HuH-7 (cell line): Measurements from ENCODE around the gene DHRS7.

Experiments used
- DNase-seq: peaks from one replicate; pipeline ENCODE4 v3.0.0; 2011; ENCODE audit warnings: low spot score

Gene DHRS7

DNA sequence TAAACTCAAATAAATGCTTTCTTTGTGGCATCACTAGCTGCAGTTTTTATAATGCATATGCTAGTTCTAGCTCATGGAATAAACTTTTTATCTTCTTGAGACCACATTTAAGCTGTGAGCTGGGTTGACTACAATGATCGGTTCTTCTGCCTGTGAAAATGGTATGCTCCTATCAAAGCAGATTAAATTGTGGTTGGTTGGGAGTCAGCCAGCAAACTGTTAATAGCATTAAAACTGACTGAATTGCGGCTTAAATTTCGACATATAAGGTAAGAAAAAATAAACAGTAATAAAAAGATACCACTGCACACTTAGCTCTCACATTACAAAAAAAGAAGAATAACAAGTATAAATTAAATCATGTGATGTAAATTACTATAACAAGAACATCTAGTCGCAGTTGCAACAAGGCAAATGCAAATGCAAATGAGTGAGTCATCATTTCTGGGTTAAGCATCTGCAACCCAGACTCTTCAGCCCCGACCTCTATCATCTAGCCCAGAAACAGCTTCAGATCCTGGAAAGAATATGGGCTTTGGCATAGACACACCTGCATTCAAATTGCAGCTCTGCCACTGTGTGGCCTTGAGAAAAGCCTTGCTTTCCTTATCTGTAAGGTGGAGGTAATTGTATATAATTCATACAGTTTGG lies 19.8 kb upstream of the DHRS7 start:
- DNase-seq, result no peak

DNA sequence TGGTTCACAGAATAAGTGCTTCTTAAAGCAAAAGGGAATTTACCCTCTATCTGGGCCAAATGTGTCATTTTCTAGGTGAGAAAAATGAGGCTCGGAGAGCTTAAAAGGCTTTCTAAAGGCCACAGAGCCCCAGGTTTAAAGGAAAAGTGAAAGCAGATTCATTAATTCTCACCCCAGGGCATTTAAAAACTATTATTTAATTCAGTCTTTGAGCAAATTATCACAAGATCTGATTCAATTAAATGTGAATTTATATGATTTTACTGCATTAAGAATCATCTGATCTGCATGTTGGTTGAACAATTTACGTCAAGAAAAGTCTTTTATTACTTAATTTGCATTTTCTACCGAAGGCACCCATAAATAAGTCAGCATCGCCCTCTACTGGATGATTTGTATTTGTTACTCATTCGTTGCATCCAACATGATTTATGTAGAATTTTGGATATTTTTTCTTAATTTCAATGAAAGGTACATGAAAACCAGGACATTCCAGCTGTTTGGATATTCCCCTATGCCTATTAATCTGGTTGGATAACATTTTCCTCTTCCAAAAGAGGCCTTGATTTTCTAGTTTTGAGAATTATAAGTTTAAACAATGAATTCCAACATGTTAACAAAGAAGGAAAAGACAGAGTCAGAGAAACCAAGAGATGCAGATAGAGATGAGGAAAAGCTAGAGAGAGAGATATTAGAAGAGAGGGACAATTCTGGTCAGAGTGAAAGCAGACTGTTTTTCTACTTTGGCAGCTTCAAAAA lies 19.1 kb upstream of the DHRS7 start:
- no peak for DNase-seq

DNA sequence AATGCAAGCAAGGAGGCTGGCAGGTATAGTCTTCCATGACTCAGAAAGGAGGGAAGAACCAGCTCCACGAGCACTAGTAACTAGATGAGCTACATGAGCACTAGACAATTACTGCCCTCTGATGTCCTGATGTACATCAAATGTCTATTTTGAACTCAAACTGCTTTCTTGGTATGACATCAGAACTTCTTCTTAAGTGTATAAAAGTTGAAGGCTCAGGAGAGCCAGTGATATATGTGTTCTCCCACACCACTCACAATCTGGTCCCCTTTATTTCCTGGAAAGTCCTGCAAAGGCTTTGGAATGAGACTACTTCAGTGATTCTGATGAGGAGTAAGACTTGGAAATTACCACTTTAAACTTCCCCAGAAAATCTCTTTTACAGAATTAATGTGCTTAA lies 18.5 kb upstream of the DHRS7 start:
- DNase-seq, result no peak

DNA sequence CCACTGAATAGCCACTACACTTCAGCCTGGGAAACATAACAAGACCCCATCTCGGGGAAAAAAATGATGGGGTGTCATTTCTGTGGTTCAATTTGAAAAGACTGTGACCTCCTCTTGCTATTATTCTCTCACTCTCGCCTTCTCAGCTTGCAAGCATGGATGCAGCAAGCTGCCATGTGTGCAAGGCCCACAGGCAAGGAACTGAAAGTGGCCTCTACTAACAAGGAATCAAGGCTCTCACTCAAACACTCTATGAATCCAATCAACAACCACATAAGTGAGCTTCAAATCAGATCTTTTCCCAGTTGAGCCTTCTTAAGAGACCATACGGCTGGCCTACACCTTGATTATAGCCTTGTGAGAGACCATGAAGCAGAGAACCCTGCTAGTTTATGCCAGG lies 17.9 kb upstream of the DHRS7 start:
- DNase-seq, result no peak

DNA sequence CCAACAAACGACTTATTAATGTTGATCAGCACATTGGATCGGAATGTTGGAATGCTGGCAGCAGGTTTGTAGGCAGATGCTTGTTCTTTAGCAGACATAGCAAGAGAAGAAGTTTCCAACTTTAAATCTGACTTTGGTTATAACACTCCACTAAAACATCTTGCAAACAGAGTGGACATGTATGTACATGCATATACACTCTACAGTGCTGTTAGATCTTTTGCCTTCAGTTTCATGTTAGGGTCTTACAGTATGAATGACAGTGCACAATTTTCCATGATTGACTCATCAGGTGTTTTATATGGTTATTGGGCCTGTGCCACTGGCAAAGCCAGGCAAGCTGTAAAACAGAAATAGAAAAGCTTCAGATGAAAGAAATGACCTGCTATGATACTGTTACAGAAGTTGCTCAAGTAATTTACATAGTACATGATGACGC lies 14.3 kb upstream of the DHRS7 start:
- no peak for DNase-seq

DNA sequence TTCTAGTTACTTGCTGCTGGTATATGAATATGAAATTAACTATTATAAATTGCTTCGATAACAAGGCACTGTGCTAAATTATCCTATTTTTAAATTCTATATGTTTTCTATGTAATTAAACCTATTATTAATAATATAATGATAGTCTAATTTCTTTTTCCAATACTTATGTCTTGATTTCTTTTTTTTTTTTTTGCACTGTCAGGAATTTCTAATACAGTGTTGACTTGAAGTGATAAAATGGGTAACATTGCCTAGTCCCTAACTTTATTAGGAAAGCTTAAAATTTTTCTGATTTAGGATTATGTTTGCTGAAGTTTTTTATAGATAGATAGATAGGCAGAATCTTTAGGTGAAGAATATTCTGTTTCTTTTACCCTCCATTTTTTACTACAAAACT lies 13.6 kb upstream of the DHRS7 start:
- no peak for DNase-seq

- no peak for DNase-seq
Observed at GRCh38 chr14:60178164-60178563, 13.0 kb upstream of the DHRS7 start.

GRCh38 chr14:60175255-60175902 lies 10.2 kb upstream of the DHRS7 start:
- DNase-seq, result no peak

DNA sequence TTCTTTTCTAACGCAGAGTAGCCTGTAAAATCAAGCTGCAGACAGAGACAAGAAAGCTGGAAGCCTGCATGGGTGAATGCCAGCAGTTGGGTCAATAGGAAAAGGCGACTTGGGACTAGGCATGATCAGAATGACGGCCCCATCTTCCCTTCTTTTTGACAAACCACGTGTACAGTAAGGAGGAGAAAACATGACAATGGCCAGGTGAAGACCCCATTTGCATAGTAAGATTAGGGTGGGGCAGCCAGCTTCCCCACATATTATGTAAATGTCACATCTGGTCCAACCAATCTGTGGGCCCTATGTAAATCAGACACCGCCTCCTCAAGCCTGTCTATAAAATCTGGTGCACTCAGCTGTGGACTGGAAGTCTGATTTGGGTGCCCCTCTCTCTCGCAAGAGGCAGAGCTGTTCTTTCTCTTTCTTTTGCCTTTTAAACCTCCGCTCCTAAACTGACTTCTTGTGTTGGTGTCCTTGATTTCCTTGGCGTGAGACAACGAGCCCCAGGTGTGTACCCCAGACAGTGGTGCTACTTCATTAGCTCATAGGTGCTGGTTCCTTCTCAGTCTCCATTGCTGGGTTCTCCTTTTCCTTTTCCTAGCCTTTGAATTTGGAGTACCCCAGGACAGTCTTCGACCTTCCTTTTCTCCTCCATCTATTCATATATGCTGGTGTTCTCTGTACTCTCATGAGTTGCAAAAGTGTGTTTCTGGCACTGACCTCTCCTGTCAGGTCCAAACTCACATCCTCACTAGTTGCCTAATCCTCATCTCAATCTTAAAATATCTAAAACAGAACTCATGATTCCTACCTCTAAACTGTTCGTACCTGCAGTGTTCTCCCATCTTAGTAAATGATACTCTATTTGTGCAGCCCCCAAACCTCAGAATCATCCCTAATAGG lies 9.4 kb upstream of the DHRS7 start:
- no peak for DNase-seq

DNA sequence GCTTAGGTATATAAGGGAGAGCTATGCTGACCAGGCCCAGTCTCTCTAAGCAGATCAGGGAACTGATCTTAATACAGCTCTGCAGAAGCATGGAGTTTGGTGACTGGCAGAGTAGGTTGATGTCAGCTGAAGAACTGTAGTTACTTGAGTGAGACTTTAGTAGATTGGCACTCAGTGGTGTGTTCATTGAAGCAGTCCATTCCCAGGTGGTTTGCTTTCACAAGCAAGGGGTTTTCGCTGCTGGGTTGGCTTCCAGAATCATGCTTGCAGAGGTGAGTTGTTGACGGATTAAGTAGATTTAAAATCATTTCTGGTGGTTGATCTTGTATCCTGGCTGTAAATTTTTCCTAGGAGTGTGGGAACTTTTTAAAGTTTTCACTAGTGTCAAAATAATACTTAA lies 6.5 kb upstream of the DHRS7 start:
- DNase-seq, result no peak

DNA sequence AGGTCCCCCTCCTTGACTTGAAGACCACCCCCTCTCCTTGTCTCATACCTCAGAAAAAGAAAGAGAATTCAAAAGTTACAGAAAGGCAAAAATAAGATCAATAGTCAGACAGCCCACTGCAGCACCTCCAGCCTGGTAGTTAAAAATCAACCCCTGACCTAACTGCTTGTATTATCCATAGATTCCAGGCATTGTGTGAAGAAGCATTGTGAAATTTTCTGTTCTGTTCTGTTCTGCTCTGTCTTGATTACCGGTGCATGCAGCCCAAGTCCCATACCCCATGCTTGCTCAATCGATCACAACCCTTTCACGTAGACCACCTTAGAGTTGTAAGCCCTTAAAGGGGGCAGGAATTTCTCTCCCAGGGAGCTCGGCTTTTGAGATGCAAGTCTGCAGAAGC lies 5.8 kb upstream of the DHRS7 start:
- DNase-seq, result no peak

DNA sequence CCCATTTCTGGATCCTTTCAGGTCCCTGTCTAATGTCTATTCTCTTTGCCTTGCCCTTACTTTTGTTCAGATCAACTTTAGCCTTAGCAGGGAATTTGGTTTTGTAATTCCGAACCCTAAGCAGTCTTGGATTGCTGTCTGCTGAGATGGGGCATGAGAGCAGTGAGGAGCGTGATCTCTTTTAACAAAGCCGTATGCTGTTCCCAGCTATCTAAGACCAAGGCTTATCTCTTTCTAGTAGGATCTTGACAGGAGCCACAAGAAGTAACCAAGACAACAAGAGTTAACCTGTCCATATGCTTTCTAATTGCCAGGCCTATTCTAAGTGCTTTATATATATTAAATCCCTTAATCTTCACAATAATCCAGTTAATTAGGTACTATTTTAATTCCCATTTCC lies 4.5 kb upstream of the DHRS7 start:
- no peak for DNase-seq

DNA sequence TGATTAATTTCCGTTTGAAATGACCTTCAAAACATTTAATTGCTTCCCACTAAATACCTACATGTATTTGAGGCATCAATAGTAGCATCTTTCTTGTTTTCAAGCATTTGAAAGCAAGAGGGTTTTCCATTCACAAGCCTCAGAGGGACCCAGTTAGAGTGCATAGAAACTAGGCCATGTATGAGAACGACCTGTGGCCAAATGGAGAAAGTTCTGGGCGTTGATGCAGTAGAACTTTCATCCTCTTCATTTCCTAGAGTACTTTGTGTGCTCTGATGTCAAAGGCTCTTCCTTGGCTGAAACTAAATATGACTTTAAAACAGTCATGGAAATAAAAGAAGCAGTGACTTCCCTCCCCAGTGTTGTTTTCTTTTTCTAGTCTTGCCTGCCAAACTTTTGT lies 944 bp upstream of the DHRS7 start:
- no peak for DNase-seq

DNA sequence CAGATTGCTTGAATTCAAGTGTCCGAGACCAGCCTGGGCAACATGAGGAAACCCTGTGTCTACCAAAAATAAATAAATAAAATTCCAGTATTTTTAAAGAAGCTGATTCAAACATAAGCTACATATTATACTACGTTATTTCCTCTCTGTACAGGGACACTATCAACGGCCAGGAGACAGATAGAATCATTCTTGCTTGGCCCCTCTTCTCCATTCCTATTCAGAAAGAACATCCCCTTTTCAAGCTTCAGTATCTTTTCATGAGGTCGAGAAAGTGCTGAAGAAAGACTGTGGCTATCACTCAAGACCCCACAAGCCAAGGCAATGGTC lies 314 bp upstream of the DHRS7 start:
- no peak for DNase-seq

DNA sequence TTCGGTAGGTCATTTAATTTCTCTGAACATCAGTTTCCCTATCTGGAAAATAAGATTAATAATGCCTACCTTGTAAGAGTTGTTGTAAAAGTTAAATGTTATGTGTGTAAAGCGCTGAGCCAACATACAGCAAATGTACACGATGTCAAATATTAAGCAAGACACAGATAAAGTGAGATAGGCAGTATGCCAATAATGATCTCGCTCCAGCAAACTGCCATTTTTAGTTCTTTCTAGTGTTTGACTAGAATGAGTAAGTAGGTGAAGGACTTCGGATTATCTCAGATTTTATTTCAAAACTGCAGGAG lies 840 bp downstream of the DHRS7 start:
- DNase-seq, result no peak

- no peak for DNase-seq
Observed at GRCh38 chr14:60163693-60164092, 1.5 kb downstream of the DHRS7 start.

DNA sequence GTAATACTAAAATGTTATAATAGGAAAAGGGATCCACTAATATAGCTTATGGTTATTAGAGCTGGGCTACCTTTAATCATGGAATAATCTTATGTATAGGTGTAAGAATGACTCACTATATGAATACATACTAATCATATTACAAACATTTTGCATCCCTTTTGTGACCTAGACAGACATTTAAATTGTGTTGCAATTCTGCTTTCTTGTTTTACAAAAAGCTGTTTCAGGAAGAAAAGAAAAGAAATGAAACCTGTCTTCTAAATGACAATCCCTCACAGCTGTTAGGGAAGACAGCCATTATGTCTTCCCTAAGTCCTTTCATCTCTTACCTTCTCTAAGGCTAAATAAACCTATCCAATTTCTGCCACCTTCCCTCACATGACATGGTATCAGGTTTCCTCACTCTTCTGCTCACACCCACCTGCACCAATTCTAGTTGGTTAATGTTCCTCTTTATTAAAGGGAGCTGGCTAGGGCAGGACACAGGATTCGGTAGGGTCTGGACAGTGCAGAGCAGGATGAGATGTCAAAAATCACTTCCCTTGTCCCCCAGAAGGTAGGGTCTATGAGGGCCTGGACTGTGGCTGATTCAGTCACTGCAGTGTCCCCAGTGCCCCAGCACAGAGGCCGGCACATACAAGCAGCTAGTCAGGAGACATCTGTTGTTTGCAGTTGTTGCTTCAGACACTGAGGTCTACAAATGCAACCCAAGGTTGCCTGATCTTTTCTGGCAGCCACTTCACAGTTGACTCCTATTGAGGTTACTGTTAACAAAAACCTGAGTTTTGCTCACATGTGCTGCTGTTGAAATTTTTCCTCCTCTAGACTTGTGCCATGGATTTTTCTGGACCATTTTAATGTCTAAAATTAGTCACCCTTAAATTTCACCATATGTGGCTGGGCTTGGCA lies 3.7 kb downstream of the DHRS7 start:
- DNase-seq, result peak; percentile 26

DNA sequence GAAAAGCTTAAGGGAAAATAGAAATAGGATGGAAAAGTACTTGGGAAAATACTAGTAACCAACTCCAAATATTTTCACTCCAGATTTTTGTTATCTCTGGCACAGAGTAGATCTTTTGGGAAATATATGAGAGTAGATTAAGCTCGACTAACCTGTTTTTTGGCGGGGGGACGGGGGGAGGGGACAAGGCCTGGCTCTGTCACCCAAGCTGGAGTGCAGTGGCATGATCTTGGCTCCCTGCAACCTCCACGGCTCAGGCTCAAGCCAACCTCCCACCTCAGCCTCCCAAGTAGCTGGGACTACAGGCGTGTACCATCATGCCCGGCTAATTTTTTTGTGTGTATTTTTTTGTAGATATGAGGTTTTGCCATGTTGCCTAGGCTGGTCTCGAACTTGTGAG lies 4.8 kb downstream of the DHRS7 start:
- DNase-seq, result no peak

- DNase-seq, result no peak
Observed at GRCh38 chr14:60154671-60155070, 10.5 kb downstream of the DHRS7 start.

GRCh38 chr14:60153991-60154390 lies 11.2 kb downstream of the DHRS7 start:
- no peak for DNase-seq

- DNase-seq, result no peak
Observed at GRCh38 chr14:60151715-60152114, 13.5 kb downstream of the DHRS7 start.

DNA sequence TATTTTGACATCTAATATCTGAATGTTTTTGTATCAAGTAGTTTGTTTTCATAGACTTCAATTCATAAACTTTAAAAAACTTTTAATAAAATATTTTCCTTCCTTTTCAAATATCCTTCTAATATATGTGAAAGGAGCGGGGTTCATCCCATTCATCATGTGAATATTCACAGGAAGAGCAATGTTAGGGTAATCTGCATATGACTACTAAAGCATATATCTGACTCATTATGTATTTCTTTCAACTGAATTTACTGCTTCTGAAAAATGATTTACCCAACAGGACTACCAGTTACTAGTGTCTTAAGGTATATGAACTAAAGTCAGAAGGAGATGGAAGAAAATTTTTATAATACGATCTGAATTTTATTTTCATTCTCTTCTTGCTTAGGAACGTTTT lies 30.5 kb downstream of the DHRS7 start:
- no peak for DNase-seq
